H1 (cell line): Measurements from ENCODE around the gene B4GALT5. TPM values are rescaled to one million over a fixed set of nuclear protein-coding genes. Genes with fewer than 3 reads are reported as not detected.

Experiments
- CTCF ChIA-PET: fragments of 300-600 bp; sonication (Branson Sonifier 250); formaldehyde crosslinking; loops from one replicate; lab custom pipeline; 2021; ENCODE audit not compliant: partially characterized antibody; lab: Charles Lee
- POLR2A ChIA-PET: fragments of 300-600 bp; sonication (Branson Sonifier 250); formaldehyde crosslinking; loops from one replicate; lab custom pipeline; 2021; ENCODE audit warnings: inconsistent platforms; ENCODE audit not compliant: partially characterized antibody; lab: Charles Lee
- DNase-seq, 2 experiments: peaks; one replicate each; pipeline versions ENCODE4 v3.0.0 to v3.0.0-alpha.2; 2010 to 2022; ENCODE audit warnings: low spot score in 2 of 2, low read depth in 1 of 2, mixed read lengths in 1 of 2
- FAIRE-seq: peaks from 2 replicates; lab custom pipeline; 2011; peaks lifted over from hg19 to GRCh38; lab: Jason Lieb, UNC
- H2AFZ ChIP-seq: 2 replicates; pipeline ENCODE4 v1.8.1; 2012; ENCODE audit warnings: low read length, inconsistent platforms
- H2AK5ac ChIP-seq: 2 replicates; pipeline ENCODE4 v1.6.1; 2013; ENCODE audit warnings: low read depth, low read length
- H2BK120ac ChIP-seq: replicated peaks from 2 replicates; pipeline ENCODE3; 2013; ENCODE audit warnings: low read depth, low read length, inconsistent platforms
- H2BK12ac ChIP-seq: 2 replicates; pipeline ENCODE4 v1.6.1; 2013; ENCODE audit warnings: low read depth, low read length
- H2BK15ac ChIP-seq: 2 replicates; pipeline ENCODE4 v1.6.1; 2013; ENCODE audit warnings: low read length
- H2BK20ac ChIP-seq: 2 replicates; pipeline ENCODE4 v1.6.1; 2013; ENCODE audit warnings: low read length
- H2BK5ac ChIP-seq: 2 replicates; pipeline ENCODE4 v1.6.1; 2013; ENCODE audit warnings: low read depth, low read length
- H3K14ac ChIP-seq: 2 replicates; pipeline ENCODE4 v1.6.1; 2013; ENCODE audit warnings: inconsistent platforms; ENCODE audit not compliant: insufficient read length
- H3K18ac ChIP-seq: 2 replicates; pipeline ENCODE4 v1.6.1; 2013; ENCODE audit warnings: low read length; ENCODE audit errors: extremely low read depth
- H3K23ac ChIP-seq: 2 replicates; pipeline ENCODE4 v1.6.1; 2013; ENCODE audit warnings: inconsistent platforms; ENCODE audit not compliant: insufficient read length
- H3K23me2 ChIP-seq: 2 replicates; pipeline ENCODE4 v1.6.1; 2013; ENCODE audit warnings: low read depth, low read length
- H3K27ac ChIP-seq: 2 replicates; pipeline ENCODE4 v1.6.1; 2011; ENCODE audit warnings: low read depth, low read length, inconsistent platforms
- H3K27me3 ChIP-seq, 4 experiments: replicated peaks in 1 of 4; 1 replicate in 1 of 4; 2 replicates in 3 of 4; pipeline versions ENCODE4 v1.6.1 to v1.8.1; 2011 to 2013; ENCODE audit warnings: low read length in 3 of 4, mild to moderate bottlenecking in 3 of 4, inconsistent platforms in 2 of 4, mixed read lengths in 2 of 4, moderate library complexity in 1 of 4; ENCODE audit not compliant: control insufficient read depth in 3 of 4, insufficient read depth in 3 of 4; ENCODE audit errors: extremely low read depth in 1 of 4
- H3K36me3 ChIP-seq, 4 experiments: 2 replicates each; pipeline versions ENCODE4 v1.6.1 to v1.8.1; 2011 to 2013; ENCODE audit warnings: mild to moderate bottlenecking in 4 of 4, low read length in 3 of 4, moderate library complexity in 2 of 4, control low read depth in 1 of 4, inconsistent platforms in 1 of 4; ENCODE audit not compliant: insufficient read depth in 4 of 4, control insufficient read depth in 2 of 4
- H3K4ac ChIP-seq: replicated peaks from 2 replicates; pipeline ENCODE3; 2013; ENCODE audit warnings: low read length, low read depth, mixed read lengths, inconsistent platforms; ENCODE audit not compliant: insufficient read length
- H3K4me1 ChIP-seq, 4 experiments: replicated peaks in 1 of 4; 1 replicate in 1 of 4; 2 replicates in 3 of 4; pipeline versions ENCODE4 v1.6.1 to v1.8.1; 2011 to 2013; ENCODE audit warnings: low read length in 3 of 4, inconsistent platforms in 2 of 4, mixed read lengths in 1 of 4; ENCODE audit not compliant: insufficient read depth in 4 of 4, control insufficient read depth in 3 of 4
- H3K4me2 ChIP-seq, 2 experiments: 2 replicates each; pipeline versions ENCODE4 v1.6.1 to v1.8.1; 2011 to 2013; ENCODE audit warnings: low read depth in 2 of 2, low read length in 2 of 2, control low read depth in 1 of 2, inconsistent platforms in 1 of 2, mild to moderate bottlenecking in 1 of 2; ENCODE audit not compliant: insufficient read depth in 1 of 2
- H3K4me3 ChIP-seq, 4 experiments: fragments of 200-600, 300-600 bp in 1 of 4; sonication (generic), shearing (Covaris generic), sonication (Bioruptor Twin) in 1 of 4; 2 replicates each; pipeline versions ENCODE4 v1.5.1 to v1.8.1; 2011 to 2016; ENCODE audit warnings: low read length in 4 of 4, low read depth in 3 of 4, control low read depth in 2 of 4, inconsistent platforms in 2 of 4, mild to moderate bottlenecking in 2 of 4, mixed read lengths in 1 of 4, moderate library complexity in 1 of 4; ENCODE audit not compliant: insufficient read depth in 2 of 4; ENCODE audit errors: extremely low read depth in 1 of 4
- H3K56ac ChIP-seq: replicated peaks from 2 replicates; pipeline ENCODE3; 2013; ENCODE audit warnings: low read depth, mild to moderate bottlenecking, mixed read lengths, low read length, inconsistent platforms; ENCODE audit not compliant: insufficient read length
- H3K79me1 ChIP-seq: 2 replicates; pipeline ENCODE4 v1.6.1; 2013; ENCODE audit warnings: low read depth, low read length, control low read depth
- H3K79me2 ChIP-seq, 2 experiments: 2 replicates each; pipeline versions ENCODE4 v1.6.1 to v1.8.1; 2012 to 2013; ENCODE audit warnings: low read length in 2 of 2, mild to moderate bottlenecking in 2 of 2, inconsistent platforms in 1 of 2; ENCODE audit not compliant: insufficient read depth in 2 of 2, control insufficient read depth in 1 of 2
- H3K9ac ChIP-seq, 4 experiments: replicated peaks in 1 of 4; 1 replicate in 1 of 4; 2 replicates in 3 of 4; pipeline versions ENCODE4 v1.6.1 to v1.8.1; 2011 to 2013; ENCODE audit warnings: low read depth in 3 of 4, low read length in 3 of 4, control low read depth in 2 of 4, mild to moderate bottlenecking in 2 of 4, moderate library complexity in 2 of 4, inconsistent platforms in 1 of 4; ENCODE audit errors: extremely low read depth in 1 of 4
- H3K9me3 ChIP-seq, 2 experiments: 2 replicates each; pipeline versions ENCODE4 v1.6.1 to v1.8.1; 2012 to 2013; ENCODE audit warnings: mild to moderate bottlenecking in 2 of 2, moderate library complexity in 2 of 2, control low read depth in 1 of 2, inconsistent platforms in 1 of 2, low read depth in 1 of 2, low read length in 1 of 2, mixed read lengths in 1 of 2; ENCODE audit not compliant: insufficient read depth in 2 of 2
- H4K20me1 ChIP-seq, 2 experiments: replicated peaks in 1 of 2; 2 replicates each; pipeline versions ENCODE3 to v1.8.1; 2011 to 2013; ENCODE audit warnings: inconsistent platforms in 2 of 2, low read length in 2 of 2, mild to moderate bottlenecking in 1 of 2; ENCODE audit not compliant: insufficient read depth in 2 of 2, control insufficient read depth in 1 of 2
- H4K5ac ChIP-seq: 2 replicates; pipeline ENCODE4 v1.6.1; 2013; ENCODE audit warnings: low read length, low read depth, mixed read lengths, inconsistent platforms; ENCODE audit not compliant: insufficient read length
- H4K8ac ChIP-seq: 2 replicates; pipeline ENCODE4 v1.8.0; 2013; ENCODE audit warnings: mild to moderate bottlenecking, moderate library complexity, low read length, inconsistent platforms; ENCODE audit not compliant: insufficient read depth; ENCODE audit errors: extremely low read depth
- H4K91ac ChIP-seq: replicated peaks from 2 replicates; pipeline ENCODE3; 2013; ENCODE audit warnings: low read length, mixed read lengths, inconsistent platforms; ENCODE audit not compliant: insufficient read length
- EP300 ChIP-seq, 2 experiments: IDR thresholded peaks; 1 replicate in 1 of 2; 2 replicates in 1 of 2; pipeline ENCODE4 v1.6.1; 2011 to 2012; ENCODE audit warnings: low read depth in 2 of 2, low read length in 2 of 2, mild to moderate bottlenecking in 2 of 2, borderline replicate concordance in 1 of 2, inconsistent platforms in 1 of 2, moderate library complexity in 1 of 2
- FOSL1 ChIP-seq: IDR thresholded peaks from 2 replicates; pipeline ENCODE4 v1.6.1; 2011; ENCODE audit warnings: mild to moderate bottlenecking, low read depth, low read length, moderate library complexity; ENCODE audit not compliant: insufficient read depth
- JUND ChIP-seq: IDR thresholded peaks from 2 replicates; pipeline ENCODE4 v1.6.1; 2011; ENCODE audit warnings: mild to moderate bottlenecking, improper control_type of control experiment, low read length
- POLR2AphosphoS5 ChIP-seq: IDR thresholded peaks from 2 replicates; pipeline ENCODE4 v1.6.1; 2011; ENCODE audit warnings: low read depth, low read length
- POU5F1 ChIP-seq: IDR thresholded peaks from 2 replicates; pipeline ENCODE4 v1.6.1; 2011; ENCODE audit warnings: low read depth, mild to moderate bottlenecking, low read length, moderate library complexity
- RBBP5 ChIP-seq: IDR thresholded peaks from 2 replicates; pipeline ENCODE4 v1.7.1; 2012; ENCODE audit warnings: low read depth, mild to moderate bottlenecking, inconsistent platforms, low read length, moderate library complexity, borderline replicate concordance
- RNF2 ChIP-seq: fragments of 200-900, 300-1000 bp; sonication (generic); IDR thresholded peaks from 2 replicates; pipeline ENCODE4 v1.7.1; 2016; ENCODE audit warnings: borderline replicate concordance, low read depth, mild to moderate bottlenecking, antibody characterized with exemption, low read length; ENCODE audit not compliant: poor library complexity, severe bottlenecking; ENCODE audit errors: missing control alignments
- SIX5 ChIP-seq: IDR thresholded peaks from 2 replicates; pipeline ENCODE4 v1.6.1; 2011; ENCODE audit warnings: mild to moderate bottlenecking, low read depth, low read length
- WGBS, 2 experiments: shearing (Covaris generic) in 1 of 2; methylation state at CpG; one replicate each; pipeline versions ENCODE4 v1.1.6 to v1.1.7; 2013 to 2015; ENCODE audit warnings: low lambda C conversion rate in 2 of 2, mixed read lengths in 2 of 2, inconsistent platforms in 1 of 2, low coverage in 1 of 2, missing lambda C conversion rate in 1 of 2; ENCODE audit not compliant: insufficient replicate concordance in 2 of 2, insufficient coverage in 1 of 2, insufficient read length in 1 of 2; ENCODE audit errors: extremely low coverage in 1 of 2, missing lambda C conversion rate in 1 of 2; 5-methylcytosine and 5-hydroxymethylcytosine counted together
- polyA plus RNA-seq, 7 experiments: library from polyadenylated mRNA; depleted of rRNA in 3 of 7; stranded (reverse) in 5 of 7; unstranded in 2 of 7; fragments of >200 nt in 5 of 7; fragments of 200-250 nt in 2 of 7; gene quantifications; 1 replicate in 5 of 7; 2 replicates in 1 of 7; 4 replicates in 1 of 7; pipeline versions ENCODE4 v1.2.1 to v1.2.3, GENCODE V29; 2011 to 2013; ENCODE audit warnings: missing spikeins in 2 of 7, mixed read lengths in 2 of 7
- total RNA-seq: library from RNA; stranded (reverse); fragmentation: NEBNext Ultra II Directional; extraction: Animal tissue kit (Norgen Biotek cat#: 25700); gene quantifications from 2 replicates; pipeline ENCODE4 v1.2.1, GENCODE V29; 2021

B4GALT5 gene
- total and polyA plus RNA-seq, 2 of the 8 experiments (the other 6 are each of a cell fraction or from before 2014, with no cell fraction given), result 46.5 to 75.4 TPM

GRCh38 chr20:49653925-49654434 is 59.7 kb downstream of the B4GALT5 start:
- Histone ChIP-seq H3K4ac (no peak overlapping the region), H4K20me1 (peaks cover 20% of the 10 kb centered on the region in 2 experiments), H3K79me2 (peaks cover 5 to 59% of the 10 kb centered on the region in 2 experiments; a peak in 3 of 4 replicates), H4K8ac (no peak overlapping the region), H2BK5ac (peak overlapping the region; percentile 12; the same call in 1 of the 2 replicates), H4K91ac (no peak overlapping the region), H3K23me2 (no peaks in the 10 kb centered on the region), H3K23ac (no peak overlapping the region), H3K18ac (no peak overlapping the region), H2AFZ (no peak overlapping the region), H3K36me3 (peaks cover 17 to 49% (median 34%) of the 10 kb centered on the region in 4 experiments), H3K4me2 (no peak overlapping the region), H3K27me3 (no peaks in the 10 kb centered on the region), H3K79me1 (peaks cover 14% of the 10 kb centered on the region), H4K5ac (no peak overlapping the region), H3K9ac (no peak overlapping the region), H3K4me3 (no peak overlapping the region), H2BK15ac (no peak overlapping the region), H2AK5ac (no peak overlapping the region), H3K9me3 (no peaks in the 10 kb centered on the region), H2BK12ac (no peak overlapping the region), H3K56ac (no peak overlapping the region), H2BK20ac (no peak overlapping the region), H3K14ac (no peak overlapping the region), H3K4me1 (peaks cover 0 to 14% (median 10%) of the 10 kb centered on the region in 4 experiments; a peak in 4 of 7 replicates), H3K27ac (no peak overlapping the region), H2BK120ac (no peak overlapping the region)
- CTCF ChIA-PET, result interaction anchor here (1.1 kb wide), 1 partner anchor 148 kb away, joined by 3 read pairs; no protein-coding TSS in a partner anchor
- POLR2A ChIA-PET, result no interaction called here
- TF ChIP-seq SIX5 (no peak), JUND (no peak), POLR2AphosphoS5 (no peak), POU5F1 (no peak), RBBP5 (no peak), EP300 (IDR thresholded peaks at IDR 0.05; ENCODE audit: borderline replicate concordance in 1 of 2, low read depth in 2 of 2, low read length in 2 of 2) (no peak), RNF2 (no peak), FOSL1 (no peak)
- DNase-seq, result no peak
- WGBS, 2 experiments, result 85% methylated on average over 8 of the region's 8 CpGs; no CpG with 5 or more reads in 1 of the 2 experiments
- no peak for FAIRE-seq
